Peyer's patch (tissue), 4 donors: ENCODE measurements around the gene TINAGL1.
A peak's percentile ranks its signal among the peaks of the same experiment; 100 is the strongest.

ENCODE experiments used
- POLR2A ChIP-seq, 2 donors: fragments of 450-650 bp; IDR thresholded peaks; one replicate each; pipeline ENCODE4 v1.5.1; 2017; ENCODE audit warnings: antibody characterized with exemption in 2 of 2, mild to moderate bottlenecking in 2 of 2, moderate library complexity in 2 of 2
- TF ChIP-seq, protein P1 (sequence below), 6 experiments: fragments of 450-650 bp in 4 of 6; fragments of 200-600 bp in 2 of 6; sonication (generic) in 1 of 6; IDR thresholded peaks; one replicate each; pipeline ENCODE4 v1.5.1; 2017 to 2019; ENCODE audit warnings: antibody characterized with exemption in 6 of 6, mild to moderate bottlenecking in 3 of 6, moderate library complexity in 1 of 6

DNA sequence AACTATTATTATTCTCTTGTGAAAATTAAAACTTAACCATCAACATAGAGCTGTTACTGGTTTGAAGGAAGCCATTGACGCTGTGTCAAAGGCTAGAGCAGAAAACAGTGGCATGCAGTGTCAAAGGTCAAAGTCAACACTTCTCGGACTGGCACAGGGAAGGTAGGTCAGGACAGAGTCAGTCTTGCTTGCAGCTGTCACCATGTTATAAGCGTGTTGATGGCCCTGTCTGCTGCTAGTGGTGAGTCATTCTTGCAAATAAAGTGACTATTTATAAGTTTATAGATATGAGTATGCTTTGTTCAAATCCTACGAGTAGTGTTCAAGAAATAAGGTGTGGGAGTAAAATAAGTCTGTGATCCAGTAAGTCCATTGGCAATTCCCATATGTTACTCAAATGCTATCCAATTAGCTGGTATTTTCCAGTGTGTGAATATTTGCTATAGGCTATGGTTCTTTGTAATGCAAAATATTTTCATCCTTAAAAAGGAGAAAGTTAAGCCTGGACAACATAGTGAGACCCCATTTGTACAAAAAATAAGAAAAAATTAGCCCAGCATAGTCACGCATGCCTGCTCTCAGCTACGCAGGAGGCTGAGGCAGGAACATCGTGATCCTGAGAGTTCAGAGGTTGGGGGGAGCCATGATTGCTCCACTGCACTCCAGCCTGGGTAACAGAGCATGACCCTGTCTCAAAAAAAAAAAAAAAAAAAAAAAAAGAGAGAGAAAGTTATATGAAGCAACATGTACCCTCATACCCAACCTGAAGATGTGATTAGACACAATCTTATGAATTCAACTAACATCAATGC lies 26.3 kb upstream of the TINAGL1 start:
- TF ChIP-seq, protein P1, sequence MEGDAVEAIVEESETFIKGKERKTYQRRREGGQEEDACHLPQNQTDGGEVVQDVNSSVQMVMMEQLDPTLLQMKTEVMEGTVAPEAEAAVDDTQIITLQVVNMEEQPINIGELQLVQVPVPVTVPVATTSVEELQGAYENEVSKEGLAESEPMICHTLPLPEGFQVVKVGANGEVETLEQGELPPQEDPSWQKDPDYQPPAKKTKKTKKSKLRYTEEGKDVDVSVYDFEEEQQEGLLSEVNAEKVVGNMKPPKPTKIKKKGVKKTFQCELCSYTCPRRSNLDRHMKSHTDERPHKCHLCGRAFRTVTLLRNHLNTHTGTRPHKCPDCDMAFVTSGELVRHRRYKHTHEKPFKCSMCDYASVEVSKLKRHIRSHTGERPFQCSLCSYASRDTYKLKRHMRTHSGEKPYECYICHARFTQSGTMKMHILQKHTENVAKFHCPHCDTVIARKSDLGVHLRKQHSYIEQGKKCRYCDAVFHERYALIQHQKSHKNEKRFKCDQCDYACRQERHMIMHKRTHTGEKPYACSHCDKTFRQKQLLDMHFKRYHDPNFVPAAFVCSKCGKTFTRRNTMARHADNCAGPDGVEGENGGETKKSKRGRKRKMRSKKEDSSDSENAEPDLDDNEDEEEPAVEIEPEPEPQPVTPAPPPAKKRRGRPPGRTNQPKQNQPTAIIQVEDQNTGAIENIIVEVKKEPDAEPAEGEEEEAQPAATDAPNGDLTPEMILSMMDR (IDR thresholded peaks at IDR 0.05) = peak in 2 of 6 experiments; percentile 4 to 12
- TF ChIP-seq POLR2A (IDR thresholded peaks at IDR 0.05) = peak in 1 of 2 donors; percentile 44
